CD4-positive, alpha-beta T cell treated with Interleukin-4 for 1 hour (primary cell): ENCODE results near the gene TLK2.

Experiments used
- DNase-seq, 2 donors: peaks; one replicate each; pipeline ENCODE4 v3.0.0-alpha.2; 2020 to 2022

TLK2 gene

GRCh38 chr17:62658136-62658920 lies 179.7 kb downstream of the TLK2 start:
- DNase-seq = no peak

GRCh38 chr17:62660629-62661118 lies 182.0 kb downstream of the TLK2 start:
- DNase-seq = no peak

DNA sequence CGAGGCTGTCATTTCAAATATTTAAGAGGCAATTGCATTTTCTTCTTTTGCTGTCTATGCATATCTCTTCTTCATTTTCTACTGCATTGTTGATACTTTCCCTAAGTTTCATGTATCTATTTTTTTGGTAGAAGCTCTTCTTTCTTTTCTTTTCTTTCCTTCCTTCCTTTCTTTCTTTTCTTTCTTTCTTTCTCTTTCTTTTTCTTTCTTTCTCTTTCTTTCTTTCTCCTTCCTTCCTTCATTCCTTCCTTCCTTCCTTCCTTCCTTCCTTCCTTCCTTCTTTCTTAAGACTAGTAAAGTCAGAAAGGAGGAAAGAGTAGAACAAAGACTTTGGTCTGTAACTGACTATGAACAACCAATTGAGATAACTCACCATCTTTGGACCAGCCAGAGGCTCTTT lies 182.7 kb downstream of the TLK2 start:
- DNase-seq = no peak

DNA sequence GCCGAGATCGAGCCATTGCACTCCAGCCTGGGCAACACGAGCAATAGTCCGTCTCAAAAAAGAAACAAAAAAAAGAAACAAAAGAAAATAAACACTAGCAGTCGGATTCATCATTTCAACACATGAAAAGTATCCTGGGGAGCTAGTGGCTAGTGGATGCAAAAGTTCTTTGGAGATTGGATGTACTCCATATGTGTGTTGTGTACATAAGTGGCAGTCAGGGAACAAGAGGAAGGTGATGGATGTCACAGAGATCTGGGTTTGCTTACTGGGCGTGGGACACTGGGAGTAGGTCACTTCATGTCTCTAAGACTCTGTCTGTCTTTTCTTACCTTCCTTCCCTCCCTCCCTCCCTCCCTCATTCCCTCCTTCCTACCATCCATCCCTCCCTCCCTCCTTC lies 184.2 kb downstream of the TLK2 start:
- no peak for DNase-seq
